Measurements from ENCODE around the gene BACH2.

Gene BACH2

DNA sequence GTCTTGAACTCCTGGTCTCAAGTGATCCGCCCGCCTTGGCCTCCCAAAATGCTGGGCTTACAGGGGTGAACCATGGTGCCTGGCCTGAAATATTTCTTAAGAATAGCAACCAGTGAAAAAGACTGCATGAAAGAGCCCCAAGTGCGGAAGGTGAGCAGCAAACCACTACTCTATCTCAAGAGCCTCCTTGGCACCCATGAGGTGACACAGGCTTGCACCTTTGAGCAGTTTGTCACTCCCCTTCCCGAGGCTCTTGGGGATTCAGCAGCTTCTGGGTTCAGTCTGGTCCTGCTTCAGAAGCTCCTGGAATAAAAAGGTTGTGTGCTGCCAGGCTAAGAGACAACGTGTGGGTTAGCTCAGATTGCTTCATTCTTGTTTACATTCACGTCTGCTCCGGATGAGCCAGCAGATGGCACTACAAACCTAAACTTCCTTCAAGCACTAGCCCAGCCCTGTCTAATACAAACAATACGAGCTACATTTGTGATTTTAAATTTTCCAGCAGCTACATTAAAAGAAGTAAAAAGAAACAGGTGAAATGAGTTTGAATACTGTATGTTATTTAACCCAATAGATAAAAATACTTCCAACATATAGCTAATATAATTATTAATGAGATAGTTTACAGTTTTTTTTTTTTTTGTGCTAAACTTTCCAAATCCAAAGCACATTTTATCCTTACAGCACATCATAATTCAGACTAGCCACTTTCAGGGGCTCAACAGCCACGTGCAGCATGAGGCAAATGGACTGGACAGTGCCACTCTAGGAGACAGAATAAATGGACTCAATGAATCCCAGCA, 356.2 kb downstream of the BACH2 start:
- DNase-seq (ENCODE audit: low read depth) = peak; percentile 83
- no peak overlapping the region for H3K4me3 ChIP-seq (ENCODE audit: low read depth, low read length)
- TF ChIP-seq, protein P1, sequence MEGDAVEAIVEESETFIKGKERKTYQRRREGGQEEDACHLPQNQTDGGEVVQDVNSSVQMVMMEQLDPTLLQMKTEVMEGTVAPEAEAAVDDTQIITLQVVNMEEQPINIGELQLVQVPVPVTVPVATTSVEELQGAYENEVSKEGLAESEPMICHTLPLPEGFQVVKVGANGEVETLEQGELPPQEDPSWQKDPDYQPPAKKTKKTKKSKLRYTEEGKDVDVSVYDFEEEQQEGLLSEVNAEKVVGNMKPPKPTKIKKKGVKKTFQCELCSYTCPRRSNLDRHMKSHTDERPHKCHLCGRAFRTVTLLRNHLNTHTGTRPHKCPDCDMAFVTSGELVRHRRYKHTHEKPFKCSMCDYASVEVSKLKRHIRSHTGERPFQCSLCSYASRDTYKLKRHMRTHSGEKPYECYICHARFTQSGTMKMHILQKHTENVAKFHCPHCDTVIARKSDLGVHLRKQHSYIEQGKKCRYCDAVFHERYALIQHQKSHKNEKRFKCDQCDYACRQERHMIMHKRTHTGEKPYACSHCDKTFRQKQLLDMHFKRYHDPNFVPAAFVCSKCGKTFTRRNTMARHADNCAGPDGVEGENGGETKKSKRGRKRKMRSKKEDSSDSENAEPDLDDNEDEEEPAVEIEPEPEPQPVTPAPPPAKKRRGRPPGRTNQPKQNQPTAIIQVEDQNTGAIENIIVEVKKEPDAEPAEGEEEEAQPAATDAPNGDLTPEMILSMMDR (IDR thresholded peaks at IDR 0.05; ENCODE audit: insufficient read depth, low read depth, low read length, missing control alignments) = peak; percentile 60

DNA sequence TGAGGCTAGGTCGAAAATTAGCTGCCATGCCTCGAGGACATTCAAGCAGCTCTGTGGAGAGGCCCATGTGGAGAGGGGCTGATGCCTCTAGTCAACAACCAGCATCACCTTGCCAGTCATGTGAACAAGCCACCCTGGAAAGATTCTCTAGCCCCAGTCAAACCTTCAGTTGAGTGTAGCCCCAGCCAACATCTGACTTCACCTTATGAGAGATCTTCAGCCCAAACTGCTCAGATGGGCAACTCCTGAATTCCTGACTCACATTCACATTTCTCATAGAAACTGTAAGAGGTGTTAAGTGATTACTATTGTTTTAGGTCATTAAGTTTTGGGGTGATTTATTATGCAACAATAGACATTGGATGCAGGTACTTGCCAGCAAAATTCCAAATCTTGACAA, 357.5 kb downstream of the BACH2 start:
- DNase-seq (ENCODE audit: low read depth) = no peak
- TF ChIP-seq, protein P1 (IDR thresholded peaks at IDR 0.05; ENCODE audit: insufficient read depth, low read depth, low read length, missing control alignments) = no peak
- H3K4me3 ChIP-seq (ENCODE audit: low read depth, low read length) = no peak overlapping the region

DNA sequence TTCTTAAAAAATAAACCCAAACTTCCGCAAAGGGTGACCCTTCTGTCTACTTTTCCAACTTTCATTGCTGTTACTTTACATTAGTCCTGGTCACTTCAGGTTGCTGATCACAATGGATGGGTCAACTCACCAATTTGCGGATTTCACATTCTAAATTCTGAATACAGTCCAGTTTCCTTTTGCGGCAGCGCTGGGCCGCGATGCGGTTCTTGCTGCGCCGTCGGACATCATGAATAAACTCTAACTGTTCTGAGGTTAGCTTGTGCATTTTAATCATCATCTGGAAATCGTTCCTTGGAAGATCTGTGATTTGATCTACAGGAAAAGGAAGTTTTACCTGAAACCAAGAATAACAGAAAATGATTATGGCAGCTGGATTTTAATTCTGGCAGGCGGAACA, 358.6 kb downstream of the BACH2 start:
- TF ChIP-seq, protein P1 (IDR thresholded peaks at IDR 0.05; ENCODE audit: insufficient read depth, low read depth, low read length, missing control alignments) = no peak
- H3K4me3 ChIP-seq (ENCODE audit: low read depth, low read length) = no peak overlapping the region
- no peak for DNase-seq (ENCODE audit: low read depth)

DNA sequence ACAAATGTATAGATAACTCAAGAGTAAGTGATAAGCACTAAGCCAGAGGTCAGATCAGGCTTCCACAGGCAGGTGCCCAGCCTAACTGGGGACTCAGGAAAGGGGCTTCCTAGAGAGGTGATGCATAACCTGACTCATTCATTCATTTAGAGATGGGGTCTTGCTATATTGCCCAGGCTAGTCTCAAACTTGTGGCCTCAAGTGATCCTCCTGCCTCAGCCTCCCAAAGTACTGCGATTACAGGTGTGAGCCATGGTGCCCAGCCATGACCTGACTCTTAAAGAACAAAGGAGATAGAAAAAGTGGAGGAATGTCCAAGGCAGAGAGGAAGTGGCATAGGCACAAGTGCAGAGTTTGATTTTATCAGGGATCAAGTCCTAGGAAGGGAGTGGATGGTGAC, 360.5 kb downstream of the BACH2 start:
- TF ChIP-seq, protein P1 (IDR thresholded peaks at IDR 0.05; ENCODE audit: insufficient read depth, low read depth, low read length, missing control alignments) = no peak
- H3K4me3 ChIP-seq (ENCODE audit: low read depth, low read length) = no peak overlapping the region
- DNase-seq (ENCODE audit: low read depth) = no peak

DNA sequence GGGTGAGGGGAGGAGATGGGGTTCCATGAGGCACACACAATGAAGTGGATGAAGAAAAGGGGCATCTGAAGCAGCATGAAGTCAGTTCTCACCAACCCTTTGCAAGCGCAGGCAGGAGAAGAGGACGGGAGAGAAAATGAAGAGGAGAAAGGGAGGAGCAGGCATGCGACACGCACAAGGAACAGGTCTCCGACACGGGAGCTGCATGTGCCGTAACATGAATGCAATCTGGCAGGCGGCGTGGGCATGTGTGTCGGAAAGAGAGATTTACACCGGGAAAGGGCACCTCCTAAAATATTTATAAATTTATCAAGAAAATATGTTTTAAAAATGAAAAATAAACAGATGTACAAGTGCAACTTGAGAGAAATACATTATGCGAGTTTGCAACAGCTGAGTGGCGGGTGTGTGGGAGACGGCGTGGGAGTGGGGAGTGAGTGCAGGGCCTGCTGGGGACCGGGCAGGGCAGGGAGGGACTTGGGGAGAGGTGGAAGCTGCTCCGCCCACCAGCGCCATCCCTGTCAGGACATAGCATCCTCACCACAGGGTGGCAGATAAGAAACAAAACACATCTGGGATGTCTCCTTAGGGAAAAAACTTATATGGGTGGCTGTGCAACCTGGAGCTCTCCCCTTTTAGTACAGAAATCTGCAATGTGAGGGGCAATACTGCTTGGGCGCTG, 361.8 kb downstream of the BACH2 start:
- H3K4me3 ChIP-seq (ENCODE audit: low read depth, low read length) = no peak overlapping the region
- TF ChIP-seq, protein P1 (IDR thresholded peaks at IDR 0.05; ENCODE audit: insufficient read depth, low read depth, low read length, missing control alignments) = no peak
- no peak for DNase-seq (ENCODE audit: low read depth)

DNA sequence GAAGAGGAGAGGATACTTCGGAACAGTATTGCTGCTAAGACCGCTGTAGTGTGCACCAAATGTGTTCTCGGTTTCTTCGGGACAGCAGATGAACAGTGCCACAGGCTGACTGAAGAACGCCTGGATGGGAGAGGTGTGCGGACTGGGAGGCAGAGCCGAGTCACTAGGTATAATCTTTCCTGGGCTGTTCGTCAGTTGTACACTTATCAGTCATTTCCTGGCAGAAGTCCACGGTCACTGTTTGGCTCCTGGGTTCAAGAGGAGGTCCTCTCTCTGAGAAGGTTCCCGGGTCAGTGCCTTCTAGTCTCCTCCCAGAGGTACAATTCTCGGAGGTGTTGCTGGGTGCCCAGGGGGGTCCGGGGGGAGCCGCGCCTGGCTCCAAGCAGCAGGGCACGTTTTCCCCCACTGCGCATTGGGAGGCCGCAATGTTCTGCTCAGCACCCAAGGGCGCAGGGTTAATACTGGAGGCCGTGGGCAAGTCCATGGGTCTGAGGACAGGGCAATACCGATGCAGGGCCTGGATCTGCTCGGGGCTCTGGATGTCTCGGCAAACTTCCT, 364.3 kb downstream of the BACH2 start:
- TF ChIP-seq, protein P1 (IDR thresholded peaks at IDR 0.05; ENCODE audit: insufficient read depth, low read depth, low read length, missing control alignments) = no peak
- no peak for DNase-seq (ENCODE audit: low read depth)
- H3K4me3 ChIP-seq (ENCODE audit: low read depth, low read length) = no peak overlapping the region
